ENCODE data around the gene KRTAP5-5. TPM values are rescaled to one million over a fixed set of nuclear protein-coding genes. Genes with fewer than 3 reads are reported as not detected.
"Not testable (repeated sequence)": the region's sequence is repeated elsewhere in the genome, so short reads cannot be mapped to it uniquely, and the experiment has no call there.

The KRTAP5-5 gene
- total RNA-seq, 1 experiment from 2014 or later: not detected

GRCh38 chr11:1660111-1660867 lies 30.7 kb downstream of the KRTAP5-5 start:
- Histone ChIP-seq H4K20me1 (ENCODE audit: insufficient read depth, low read depth, low read length) (no peaks in the 10 kb centered on the region), H3K27me3 (ENCODE audit: low read length) (no peaks in the 10 kb centered on the region), H3K36me3 (ENCODE audit: insufficient read depth, low read length) (no peaks in the 10 kb centered on the region), H3K4me2 (ENCODE audit: low read depth, low read length, poor library complexity, severe bottlenecking) (no peak overlapping the region), H3K9ac (ENCODE audit: low read length) (no peak overlapping the region), H3K9me2 (replicated peaks; ENCODE audit: insufficient read depth, low read length) (no peaks in the 10 kb centered on the region), H3K9me3 (ENCODE audit: low read length) (no peaks in the 10 kb centered on the region), H2AFZ (ENCODE audit: low read length) (no peak overlapping the region), H3K4me1 (ENCODE audit: low read length) (no peaks in the 10 kb centered on the region), H3K27ac (ENCODE audit: low read length) (no peak overlapping the region), H3K79me2 (ENCODE audit: low read length) (no peaks in the 10 kb centered on the region), H3K4me3 (ENCODE audit: low read length) (no peak overlapping the region)
- DNase-seq: no peak

DNA sequence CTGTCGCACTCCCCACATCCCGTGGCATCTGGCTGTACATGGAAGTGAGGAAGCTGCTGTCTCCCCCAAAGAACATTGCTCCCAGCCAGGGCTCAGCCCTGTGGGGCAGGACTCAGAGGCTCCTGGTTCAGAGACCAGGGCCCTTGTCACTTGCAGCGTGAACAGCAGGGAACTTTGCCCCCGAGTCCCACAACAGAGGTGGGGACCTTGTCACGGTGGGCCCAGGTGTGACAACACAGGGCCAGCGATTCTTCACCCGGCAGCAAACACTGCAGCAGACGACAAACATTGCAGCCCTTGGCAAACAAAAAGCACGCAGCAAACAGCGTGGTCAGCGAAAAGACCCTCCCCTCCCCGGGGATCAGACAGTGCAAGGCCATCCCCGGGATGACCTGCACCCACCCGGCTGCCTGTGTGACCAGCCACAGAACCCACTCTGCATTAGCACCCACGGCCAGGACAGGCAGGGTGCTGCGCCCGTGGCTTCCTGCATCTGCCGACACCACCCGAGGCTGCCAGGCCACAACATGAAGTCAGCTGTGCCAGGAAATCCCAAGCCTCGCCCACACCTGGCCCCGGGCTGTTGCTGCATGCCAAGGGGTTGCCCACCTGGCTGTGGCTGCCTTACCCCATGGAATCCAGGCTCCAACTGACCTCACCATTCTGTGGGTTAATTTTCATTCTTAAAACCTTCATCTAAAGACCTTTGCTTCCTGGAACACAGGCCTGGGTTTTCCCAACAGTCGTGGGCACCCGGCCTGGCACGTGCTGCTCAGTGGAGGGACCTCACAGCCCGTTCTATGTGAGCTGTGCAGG lies 32.1 kb downstream of the KRTAP5-5 start:
- H3K9me2 ChIP-seq (replicated peaks; ENCODE audit: insufficient read depth, low read length); H3K4me1 ChIP-seq (ENCODE audit: low read length); H3K9ac ChIP-seq (ENCODE audit: low read length); H3K27me3 ChIP-seq (ENCODE audit: low read length); H3K36me3 ChIP-seq (ENCODE audit: insufficient read depth, low read length); H2AFZ ChIP-seq (ENCODE audit: low read length); H3K9me3 ChIP-seq (ENCODE audit: low read length); DNase-seq; H3K4me3 ChIP-seq (ENCODE audit: low read length); H3K4me2 ChIP-seq (ENCODE audit: low read depth, low read length, poor library complexity, severe bottlenecking); H4K20me1 ChIP-seq (ENCODE audit: insufficient read depth, low read depth, low read length); H3K27ac ChIP-seq (ENCODE audit: low read length); H3K79me2 ChIP-seq (ENCODE audit: low read length): not testable (repeated sequence)

- H3K4me1 ChIP-seq (ENCODE audit: low read length); DNase-seq; H3K9ac ChIP-seq (ENCODE audit: low read length); H3K36me3 ChIP-seq (ENCODE audit: insufficient read depth, low read length); H3K79me2 ChIP-seq (ENCODE audit: low read length); H3K9me3 ChIP-seq (ENCODE audit: low read length); H2AFZ ChIP-seq (ENCODE audit: low read length); H3K27ac ChIP-seq (ENCODE audit: low read length); H3K9me2 ChIP-seq (replicated peaks; ENCODE audit: insufficient read depth, low read length); H3K4me3 ChIP-seq (ENCODE audit: low read length); H3K4me2 ChIP-seq (ENCODE audit: low read depth, low read length, poor library complexity, severe bottlenecking); H4K20me1 ChIP-seq (ENCODE audit: insufficient read depth, low read depth, low read length); H3K27me3 ChIP-seq (ENCODE audit: low read length): not testable (repeated sequence)
Observed at GRCh38 chr11:1662699-1663283, 33.2 kb downstream of the KRTAP5-5 start.

DNA sequence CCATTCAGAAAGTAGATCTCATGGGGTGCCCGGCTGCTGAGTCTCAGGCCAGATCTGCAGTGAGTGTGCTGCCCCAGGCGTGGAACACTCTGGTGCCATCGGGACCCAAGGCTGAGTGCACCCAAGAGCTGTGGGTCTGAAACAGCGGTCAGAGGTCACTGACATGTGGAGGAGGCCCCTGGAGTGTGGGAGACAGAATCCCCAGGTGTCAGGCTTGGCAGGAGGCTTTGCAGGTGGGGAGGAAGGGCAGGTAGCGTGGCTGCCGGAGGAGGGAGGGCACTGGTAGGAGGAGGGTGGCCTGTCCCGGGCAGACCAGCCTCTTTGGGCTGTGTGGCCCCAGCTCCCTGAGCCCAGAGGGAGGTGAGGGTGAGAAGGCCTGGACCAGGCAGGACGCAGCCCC lies 35.7 kb downstream of the KRTAP5-5 start:
- DNase-seq: no peak
- Histone ChIP-seq H4K20me1 (ENCODE audit: insufficient read depth, low read depth, low read length) (no peaks in the 10 kb centered on the region), H3K27ac (ENCODE audit: low read length) (no peak overlapping the region), H3K27me3 (ENCODE audit: low read length) (no peaks in the 10 kb centered on the region), H3K4me2 (ENCODE audit: low read depth, low read length, poor library complexity, severe bottlenecking) (no peak overlapping the region), H3K4me3 (ENCODE audit: low read length) (no peak overlapping the region), H3K9me2 (replicated peaks; ENCODE audit: insufficient read depth, low read length) (no peaks in the 10 kb centered on the region), H3K9ac (ENCODE audit: low read length) (no peak overlapping the region), H3K36me3 (ENCODE audit: insufficient read depth, low read length) (no peaks in the 10 kb centered on the region), H3K9me3 (ENCODE audit: low read length) (no peaks in the 10 kb centered on the region), H3K79me2 (ENCODE audit: low read length) (no peaks in the 10 kb centered on the region), H3K4me1 (ENCODE audit: low read length) (no peaks in the 10 kb centered on the region), H2AFZ (ENCODE audit: low read length) (no peak overlapping the region)

DNA sequence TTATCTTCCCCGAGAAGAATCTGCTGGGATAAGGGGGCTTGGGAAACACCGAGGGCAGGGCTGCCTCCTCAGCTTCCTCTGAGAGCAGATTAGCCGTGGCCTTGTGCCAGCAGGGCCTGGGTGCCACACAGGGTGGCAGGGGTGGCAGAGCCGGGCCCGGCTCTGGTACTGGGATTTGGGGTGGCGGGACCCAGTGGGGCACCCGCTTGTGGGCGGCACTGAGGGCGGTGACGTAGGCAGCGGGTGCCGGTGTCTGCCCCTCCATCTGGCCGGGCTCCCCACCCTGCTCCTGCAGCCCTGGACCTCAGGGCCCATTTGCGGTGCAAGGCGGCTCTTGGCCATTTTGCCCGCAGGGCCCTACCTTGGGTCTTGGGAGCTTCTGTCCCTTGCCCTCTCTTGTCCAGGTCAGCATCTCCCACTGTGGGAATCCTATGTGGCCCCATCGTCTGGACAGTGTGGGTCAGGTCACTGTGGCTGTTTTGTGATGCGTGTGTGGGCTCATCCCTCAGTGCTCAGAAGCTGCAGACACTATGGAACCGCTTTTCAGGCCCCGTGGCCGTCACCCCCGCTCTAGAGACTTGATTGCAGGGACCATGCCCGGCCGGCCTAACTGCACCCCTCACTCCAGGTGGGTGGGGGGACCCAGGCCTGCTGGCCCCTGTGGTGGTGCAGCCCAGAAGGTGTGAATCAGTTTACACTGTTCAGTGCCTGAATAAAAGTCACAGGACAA lies 37.7 kb downstream of the KRTAP5-5 start:
- no peak overlapping the region for H2AFZ ChIP-seq (ENCODE audit: low read length)
- H3K27me3 ChIP-seq (ENCODE audit: low read length): no peaks in the 10 kb centered on the region
- H3K79me2 ChIP-seq (ENCODE audit: low read length): no peaks in the 10 kb centered on the region
- no peaks in the 10 kb centered on the region for H3K9me3 ChIP-seq (ENCODE audit: low read length)
- no peak overlapping the region for H3K4me3 ChIP-seq (ENCODE audit: low read length)
- H3K36me3 ChIP-seq (ENCODE audit: insufficient read depth, low read length): no peaks in the 10 kb centered on the region
- no peaks in the 10 kb centered on the region for H4K20me1 ChIP-seq (ENCODE audit: insufficient read depth, low read depth, low read length)
- peak; percentile 15 for DNase-seq
- H3K9ac ChIP-seq (ENCODE audit: low read length): no peak overlapping the region
- no peak overlapping the region for H3K27ac ChIP-seq (ENCODE audit: low read length)
- H3K9me2 ChIP-seq (replicated peaks; ENCODE audit: insufficient read depth, low read length): no peaks in the 10 kb centered on the region
- H3K4me1 ChIP-seq (ENCODE audit: low read length): no peaks in the 10 kb centered on the region
- H3K4me2 ChIP-seq (ENCODE audit: low read depth, low read length, poor library complexity, severe bottlenecking): no peak overlapping the region

DNA sequence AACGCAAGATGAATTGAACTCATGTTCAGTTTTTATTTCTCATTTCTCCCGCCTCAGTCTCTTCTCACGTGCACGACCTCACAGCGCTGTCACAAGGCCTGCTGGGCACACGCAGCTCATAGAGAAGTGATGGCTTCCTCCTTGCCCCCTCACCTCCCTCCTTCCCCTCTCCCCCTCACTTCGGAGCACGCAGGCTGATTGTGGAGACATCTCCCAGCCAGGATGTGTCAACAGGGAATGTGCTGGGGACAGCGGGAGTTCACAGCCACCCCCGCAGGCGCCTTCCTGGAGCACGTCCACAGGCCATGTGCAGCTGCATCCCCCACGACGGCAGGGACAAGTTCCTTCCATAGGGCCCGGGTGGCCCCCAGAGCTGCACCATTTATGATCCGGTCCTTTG lies 38.3 kb downstream of the KRTAP5-5 start:
- Histone ChIP-seq H3K9ac (ENCODE audit: low read length) (no peak overlapping the region), H3K27me3 (ENCODE audit: low read length) (no peaks in the 10 kb centered on the region), H2AFZ (ENCODE audit: low read length) (no peak overlapping the region), H3K4me1 (ENCODE audit: low read length) (no peaks in the 10 kb centered on the region), H3K36me3 (ENCODE audit: insufficient read depth, low read length) (no peaks in the 10 kb centered on the region), H3K9me3 (ENCODE audit: low read length) (no peaks in the 10 kb centered on the region), H3K79me2 (ENCODE audit: low read length) (no peaks in the 10 kb centered on the region), H3K4me2 (ENCODE audit: low read depth, low read length, poor library complexity, severe bottlenecking) (no peak overlapping the region), H3K9me2 (replicated peaks; ENCODE audit: insufficient read depth, low read length) (no peaks in the 10 kb centered on the region), H3K4me3 (ENCODE audit: low read length) (no peak overlapping the region), H3K27ac (ENCODE audit: low read length) (no peak overlapping the region), H4K20me1 (ENCODE audit: insufficient read depth, low read depth, low read length) (no peaks in the 10 kb centered on the region)
- peak; percentile 10 for DNase-seq

- H3K4me3 ChIP-seq (ENCODE audit: low read length): no peak overlapping the region
- no peaks in the 10 kb centered on the region for H3K4me1 ChIP-seq (ENCODE audit: low read length)
- H3K27ac ChIP-seq (ENCODE audit: low read length): no peak overlapping the region
- DNase-seq: peak; percentile 32
- H3K9me3 ChIP-seq (ENCODE audit: low read length): no peaks in the 10 kb centered on the region
- H3K36me3 ChIP-seq (ENCODE audit: insufficient read depth, low read length): no peaks in the 10 kb centered on the region
- no peak overlapping the region for H2AFZ ChIP-seq (ENCODE audit: low read length)
- no peaks in the 10 kb centered on the region for H3K27me3 ChIP-seq (ENCODE audit: low read length)
- H3K79me2 ChIP-seq (ENCODE audit: low read length): no peaks in the 10 kb centered on the region
- H3K9ac ChIP-seq (ENCODE audit: low read length): no peak overlapping the region
- no peaks in the 10 kb centered on the region for H3K9me2 ChIP-seq (replicated peaks; ENCODE audit: insufficient read depth, low read length)
- no peak overlapping the region for H3K4me2 ChIP-seq (ENCODE audit: low read depth, low read length, poor library complexity, severe bottlenecking)
- H4K20me1 ChIP-seq (ENCODE audit: insufficient read depth, low read depth, low read length): no peaks in the 10 kb centered on the region
Observed at GRCh38 chr11:1668911-1669473, 39.4 kb downstream of the KRTAP5-5 start.

Measured in Karpas-422 (cell line).